Smooth muscle cell (in vitro differentiated cells): ENCODE measurements around the gene STK35. TPM values are rescaled to one million over a fixed set of nuclear protein-coding genes. Genes with fewer than 3 reads are reported as not detected.

Experiments
- DNase-seq: peaks from one replicate; lab custom pipeline; 2025; ENCODE audit not compliant: unreplicated experiment; lab: John Stamatoyannopoulos, UW
- H2AFZ ChIP-seq: fragments of 200-600 bp; sonication (generic); 2 replicates; pipeline ENCODE4 v1.6.0; 2016; ENCODE audit warnings: antibody characterized with exemption, low read depth, mild to moderate bottlenecking
- H3F3A ChIP-seq: fragments of 200-600 bp; sonication (generic); 2 replicates; pipeline ENCODE4 v1.6.0; 2017; ENCODE audit warnings: antibody characterized with exemption, low read depth
- H3K27ac ChIP-seq: fragments of 200-600 bp; sonication (generic); 2 replicates; pipeline ENCODE4 v1.5.1; 2016; ENCODE audit warnings: low read depth, mild to moderate bottlenecking
- H3K27me3 ChIP-seq: fragments of 200-600 bp; sonication (generic); 2 replicates; pipeline ENCODE4 v1.6.1; 2016; ENCODE audit warnings: low read depth, mild to moderate bottlenecking
- H3K36me3 ChIP-seq: fragments of 200-600 bp; sonication (generic); 2 replicates; pipeline ENCODE4 v1.5.1; 2016; ENCODE audit warnings: low read depth
- H3K4me1 ChIP-seq: fragments of 200-600 bp; sonication (generic); 2 replicates; pipeline ENCODE4 v1.5.1; 2016; ENCODE audit warnings: low read depth
- H3K4me2 ChIP-seq: fragments of 200-600 bp; sonication (generic); 2 replicates; pipeline ENCODE4 v1.6.0; 2016; ENCODE audit warnings: mild to moderate bottlenecking
- H3K4me3 ChIP-seq: fragments of 200-600 bp; sonication (generic); 2 replicates; pipeline ENCODE4 v1.5.1; 2016; ENCODE audit warnings: mild to moderate bottlenecking
- H3K79me2 ChIP-seq: fragments of 200-600 bp; sonication (generic); 2 replicates; pipeline ENCODE4 v1.6.0; 2016; ENCODE audit warnings: low read depth, mild to moderate bottlenecking
- H3K9ac ChIP-seq: fragments of 200-600 bp; sonication (generic); 2 replicates; pipeline ENCODE4 v1.6.0; 2016; ENCODE audit warnings: low read depth
- H3K9me3 ChIP-seq: fragments of 200-600 bp; sonication (generic); replicated peaks from 2 replicates; pipeline ENCODE4 v1.5.1; 2016; ENCODE audit warnings: low read depth
- H4K20me1 ChIP-seq: fragments of 200-600 bp; sonication (generic); 2 replicates; pipeline ENCODE4 v1.6.0; 2016; ENCODE audit warnings: low read depth
- CTCF ChIP-seq: fragments of 200-600 bp; sonication (generic); IDR thresholded peaks from 2 replicates; pipeline ENCODE4 v1.5.1; 2017; ENCODE audit warnings: borderline replicate concordance, mild to moderate bottlenecking, antibody characterized with exemption; ENCODE audit not compliant: insufficient read depth, poor library complexity, severe bottlenecking
- WGBS: methylation state at CpG from one replicate; pipeline ENCODE4 v1.1.7; 2016; ENCODE audit warnings: low lambda C conversion rate; 5-methylcytosine and 5-hydroxymethylcytosine counted together
- polyA plus RNA-seq: library from polyadenylated mRNA; unstranded; fragments of >200 nt; fragmentation: Nextera tagmentation; extraction: Ambion mirVana; gene quantifications from 2 replicates; pipeline ENCODE4 v1.2.1, GENCODE V29; 2016
- total RNA-seq: library from RNA; depleted of rRNA; stranded (reverse); fragments of >200 nt; gene quantifications from 2 replicates; pipeline ENCODE4 v1.2.3, GENCODE V29; 2014

STK35 gene
- total and polyA plus RNA-seq, 2 experiments from 2014 or later: 9.6 to 14.6 TPM

- WGBS: 77% methylated on average over 6 of the region's 6 CpGs
- Histone ChIP-seq H3K27ac (peak overlapping the region; percentile 33), H3F3A (no peaks in the 10 kb centered on the region), H3K9me3 (no peaks in the 10 kb centered on the region), H3K4me3 (no peak overlapping the region), H3K79me2 (peaks cover 98% of the 10 kb centered on the region), H3K4me2 (no peak overlapping the region), H4K20me1 (peaks cover 98% of the 10 kb centered on the region), H3K9ac (no peak overlapping the region), H3K4me1 (no peaks in the 10 kb centered on the region), H3K27me3 (no peaks in the 10 kb centered on the region), H2AFZ (no peak overlapping the region), H3K36me3 (peaks cover under 1% of the 10 kb centered on the region)
- DNase-seq: no peak
- TF ChIP-seq CTCF: no peak
Measured at GRCh38 chr20:2122936-2123335, 21.3 kb downstream of the STK35 start.

- H3K9ac ChIP-seq: no peak overlapping the region
- no peak for DNase-seq
- no peaks in the 10 kb centered on the region for H3K36me3 ChIP-seq
- no peak for TF ChIP-seq CTCF
- H3K4me3 ChIP-seq: no peak overlapping the region
- no peak overlapping the region for H2AFZ ChIP-seq
- no peaks in the 10 kb centered on the region for H3K4me1 ChIP-seq
- H3K27me3 ChIP-seq: no peaks in the 10 kb centered on the region
- peaks cover 98% of the 10 kb centered on the region for H3K79me2 ChIP-seq
- no peaks in the 10 kb centered on the region for H3K9me3 ChIP-seq
- H3K27ac ChIP-seq: no peak overlapping the region
- 82% methylated on average over 5 of the region's 5 CpGs for WGBS
- no peaks in the 10 kb centered on the region for H3F3A ChIP-seq
- H4K20me1 ChIP-seq: peaks cover 98% of the 10 kb centered on the region
- no peak overlapping the region for H3K4me2 ChIP-seq
Measured at GRCh38 chr20:2123720-2124119, 22.1 kb downstream of the STK35 start.

- Histone ChIP-seq H3K27ac (no peak overlapping the region), H3K4me2 (no peak overlapping the region), H4K20me1 (peaks cover 97% of the 10 kb centered on the region), H2AFZ (no peak overlapping the region), H3K27me3 (no peaks in the 10 kb centered on the region), H3K36me3 (no peaks in the 10 kb centered on the region), H3K79me2 (peaks cover 98% of the 10 kb centered on the region), H3K4me3 (no peak overlapping the region), H3K9me3 (no peaks in the 10 kb centered on the region), H3F3A (no peaks in the 10 kb centered on the region), H3K4me1 (no peaks in the 10 kb centered on the region), H3K9ac (no peak overlapping the region)
- WGBS: 94% methylated on average over 7 of the region's 7 CpGs
- no peak for TF ChIP-seq CTCF
- no peak for DNase-seq
Measured at GRCh38 chr20:2124564-2125213, 23.1 kb downstream of the STK35 start.
